ENCODE results near the gene CD300E.

Gene CD300E

DNA sequence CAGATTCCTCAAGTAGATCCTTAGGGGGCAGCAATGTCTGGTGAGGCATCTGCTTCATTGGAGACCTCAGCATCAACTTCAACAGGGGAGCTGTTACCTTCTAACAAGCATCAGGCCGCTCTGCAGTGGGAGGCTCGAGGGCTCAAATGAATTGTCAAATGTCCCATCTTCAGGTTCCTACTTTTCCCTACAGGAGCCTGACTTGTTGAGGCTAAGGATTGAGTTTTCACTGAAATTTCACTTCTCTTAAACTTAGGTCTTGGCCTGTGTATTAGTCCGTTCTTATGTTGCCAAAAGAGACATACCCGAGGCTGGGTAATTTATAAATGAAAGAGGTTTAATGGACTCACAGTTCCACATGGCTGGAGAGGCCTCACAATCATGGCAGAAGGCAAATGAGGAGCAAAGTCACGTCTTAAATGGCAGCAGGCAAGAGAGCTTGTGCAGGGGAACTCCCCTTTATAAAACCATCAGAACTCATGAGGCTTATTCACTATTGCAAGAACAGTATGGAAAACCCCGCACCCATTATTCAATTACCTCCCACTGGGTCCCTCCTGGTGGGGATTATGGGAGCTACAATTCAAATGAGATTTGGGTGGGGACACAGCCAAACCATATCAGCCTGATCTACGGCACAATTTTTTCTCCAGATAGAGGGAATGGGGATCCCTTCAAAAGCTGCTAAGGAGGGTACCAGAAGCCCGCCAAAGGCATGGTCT is 26.3 kb downstream of the CD300E start:
- Mint-ChIP-seq H3K27ac (no peak overlapping the region), H3K4me1 (no peaks in the 10 kb centered on the region), H3K36me3 (ENCODE audit: low read depth) (no peaks in the 10 kb centered on the region)

DNA sequence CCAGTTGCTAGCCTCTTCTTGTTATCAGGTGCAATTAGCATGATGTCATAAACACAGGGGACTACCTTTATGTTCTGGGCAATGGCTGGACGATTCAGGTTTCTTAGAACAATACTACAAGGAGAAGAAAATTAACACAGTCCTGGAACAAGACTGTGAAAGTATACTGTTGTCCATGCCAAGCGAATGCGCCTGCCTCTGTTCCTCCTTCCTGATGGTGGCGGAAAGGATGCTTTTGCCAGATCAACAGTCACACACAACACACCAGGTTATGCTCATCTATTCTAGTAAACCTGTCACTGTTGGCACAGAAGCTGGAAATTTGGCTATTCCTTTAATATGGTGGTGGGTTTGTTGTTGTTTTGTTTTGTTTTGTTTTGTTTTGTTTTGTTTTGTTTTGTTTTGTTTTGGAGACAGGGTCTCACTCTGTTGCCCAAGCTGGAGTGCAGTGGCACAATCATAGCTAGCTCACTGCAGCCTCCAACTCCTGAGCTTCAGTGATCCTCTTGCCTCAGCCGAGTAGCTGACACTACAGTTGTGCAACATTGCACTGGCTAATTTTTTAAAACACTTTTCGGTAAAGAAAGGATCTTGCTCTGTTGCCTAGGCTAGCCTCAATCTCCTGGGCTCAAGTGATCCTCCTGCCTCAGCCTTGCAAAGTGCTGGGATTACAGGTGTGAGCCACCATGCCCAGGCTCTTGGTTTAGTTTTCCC is 28.3 kb downstream of the CD300E start:
- no peak for DNase-seq
- Mint-ChIP-seq H3K4me1 (no peaks in the 10 kb centered on the region), H3K4me3 (no peak overlapping the region), H3K27me3 (ENCODE audit: low read depth, poor library complexity) (peaks cover 62% of the 10 kb centered on the region), H3K9me3 (peaks cover under 1% of the 10 kb centered on the region), H3K36me3 (ENCODE audit: low read depth) (no peaks in the 10 kb centered on the region), H3K27ac (no peak overlapping the region)
- TF ChIP-seq, protein P1, sequence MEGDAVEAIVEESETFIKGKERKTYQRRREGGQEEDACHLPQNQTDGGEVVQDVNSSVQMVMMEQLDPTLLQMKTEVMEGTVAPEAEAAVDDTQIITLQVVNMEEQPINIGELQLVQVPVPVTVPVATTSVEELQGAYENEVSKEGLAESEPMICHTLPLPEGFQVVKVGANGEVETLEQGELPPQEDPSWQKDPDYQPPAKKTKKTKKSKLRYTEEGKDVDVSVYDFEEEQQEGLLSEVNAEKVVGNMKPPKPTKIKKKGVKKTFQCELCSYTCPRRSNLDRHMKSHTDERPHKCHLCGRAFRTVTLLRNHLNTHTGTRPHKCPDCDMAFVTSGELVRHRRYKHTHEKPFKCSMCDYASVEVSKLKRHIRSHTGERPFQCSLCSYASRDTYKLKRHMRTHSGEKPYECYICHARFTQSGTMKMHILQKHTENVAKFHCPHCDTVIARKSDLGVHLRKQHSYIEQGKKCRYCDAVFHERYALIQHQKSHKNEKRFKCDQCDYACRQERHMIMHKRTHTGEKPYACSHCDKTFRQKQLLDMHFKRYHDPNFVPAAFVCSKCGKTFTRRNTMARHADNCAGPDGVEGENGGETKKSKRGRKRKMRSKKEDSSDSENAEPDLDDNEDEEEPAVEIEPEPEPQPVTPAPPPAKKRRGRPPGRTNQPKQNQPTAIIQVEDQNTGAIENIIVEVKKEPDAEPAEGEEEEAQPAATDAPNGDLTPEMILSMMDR (IDR thresholded peaks at IDR 0.05): no peak

More for the DNA sequence above, 26.3 kb downstream of the CD300E start:
- Mint-ChIP-seq H3K27me3 (ENCODE audit: low read depth, poor library complexity) (peaks cover 69% of the 10 kb centered on the region), H3K4me3 (no peak overlapping the region), H3K9me3 (no peaks in the 10 kb centered on the region)
- TF ChIP-seq, protein P1 (IDR thresholded peaks at IDR 0.05): no peak
- no peak for DNase-seq

DNA sequence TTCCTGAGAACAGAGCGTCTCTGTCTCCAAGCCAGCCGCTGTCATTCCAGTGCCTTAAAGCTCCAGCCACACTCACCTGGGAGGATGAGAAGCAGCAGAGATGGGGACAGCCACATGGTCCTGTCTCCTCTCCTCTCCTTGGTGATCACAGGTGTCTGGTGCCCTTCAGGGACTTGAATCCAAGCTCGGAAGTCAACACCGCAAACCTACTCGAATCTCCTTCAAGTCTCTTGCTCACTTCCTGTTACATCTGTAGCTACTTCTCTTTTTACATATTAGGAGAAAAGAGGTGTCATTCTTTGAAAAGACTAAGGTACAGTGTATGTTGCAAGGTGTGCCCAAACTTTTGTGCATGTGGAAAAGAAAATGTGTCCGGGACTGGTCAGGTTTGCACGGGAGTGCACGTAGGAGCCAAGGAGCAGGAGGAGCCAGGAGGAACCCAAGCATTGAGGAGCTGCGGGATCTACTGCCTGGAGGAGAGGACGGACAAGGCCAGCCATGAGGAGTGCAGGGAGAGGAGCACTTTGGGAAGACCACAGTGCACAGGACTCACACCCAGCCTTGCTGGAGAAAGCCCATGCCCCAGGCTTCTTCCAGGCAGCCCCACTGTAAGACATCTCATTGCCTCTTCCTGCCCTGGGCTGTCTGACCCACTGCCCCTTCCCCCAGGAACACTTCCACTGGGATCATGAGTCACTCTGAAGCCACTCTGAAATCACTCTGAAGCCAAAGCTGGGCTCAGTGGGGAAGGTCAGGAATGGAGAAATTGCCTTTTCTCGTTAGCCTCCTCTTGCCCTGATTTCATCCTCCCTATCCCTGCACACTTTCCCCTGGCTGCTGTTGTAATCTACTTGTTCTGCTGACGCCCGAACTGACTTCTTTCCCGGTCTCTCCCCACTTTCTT is 31.2 kb downstream of the CD300E start, which contains the start of gene CD300LD:
Gene CD300LD, minus strand, starts transcription at position 197 of the 904 bp plus-strand sequence. Its CDS starts 81 bp downstream, at position 116.
- no peaks in the 10 kb centered on the region for H3K4me1 Mint-ChIP-seq
- DNase-seq: no peak
- H3K36me3 Mint-ChIP-seq (ENCODE audit: low read depth): no peaks in the 10 kb centered on the region
- H3K27ac Mint-ChIP-seq: no peak within 1 kb of the TSS
- H3K4me3 Mint-ChIP-seq: no peak within 1 kb of the TSS
- H3K27me3 Mint-ChIP-seq (ENCODE audit: low read depth, poor library complexity): peaks cover 47% of the 10 kb centered on the region
- peaks cover 4% of the 10 kb centered on the region for H3K9me3 Mint-ChIP-seq
- TF ChIP-seq, protein P1 (IDR thresholded peaks at IDR 0.05): no peak

DNA sequence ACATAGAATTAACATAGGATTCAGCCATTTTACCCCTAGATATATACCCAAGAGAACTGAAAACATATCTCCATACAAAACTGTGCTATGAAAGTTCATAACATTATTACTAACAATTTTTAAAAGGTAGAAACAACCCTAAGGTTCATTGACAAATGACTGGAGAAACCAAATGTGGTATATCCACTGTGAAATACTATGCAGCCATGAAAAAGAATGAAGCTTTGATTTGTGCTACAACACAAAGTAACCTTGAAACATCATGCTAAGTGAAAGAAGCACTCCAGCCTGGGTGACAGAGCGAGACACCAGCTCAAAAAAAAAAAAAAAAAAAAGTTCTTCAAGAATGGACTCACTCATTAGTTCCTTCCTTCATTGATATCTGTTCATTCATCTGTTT is 32.0 kb downstream of the CD300E start:
- peaks cover 44% of the 10 kb centered on the region for H3K27me3 Mint-ChIP-seq (ENCODE audit: low read depth, poor library complexity)
- TF ChIP-seq, protein P1 (IDR thresholded peaks at IDR 0.05): no peak
- H3K9me3 Mint-ChIP-seq: peaks cover 4% of the 10 kb centered on the region
- H3K4me1 Mint-ChIP-seq: no peaks in the 10 kb centered on the region
- H3K4me3 Mint-ChIP-seq: no peak overlapping the region
- no peak for DNase-seq
- H3K36me3 Mint-ChIP-seq (ENCODE audit: low read depth): no peaks in the 10 kb centered on the region
- no peak overlapping the region for H3K27ac Mint-ChIP-seq

DNA sequence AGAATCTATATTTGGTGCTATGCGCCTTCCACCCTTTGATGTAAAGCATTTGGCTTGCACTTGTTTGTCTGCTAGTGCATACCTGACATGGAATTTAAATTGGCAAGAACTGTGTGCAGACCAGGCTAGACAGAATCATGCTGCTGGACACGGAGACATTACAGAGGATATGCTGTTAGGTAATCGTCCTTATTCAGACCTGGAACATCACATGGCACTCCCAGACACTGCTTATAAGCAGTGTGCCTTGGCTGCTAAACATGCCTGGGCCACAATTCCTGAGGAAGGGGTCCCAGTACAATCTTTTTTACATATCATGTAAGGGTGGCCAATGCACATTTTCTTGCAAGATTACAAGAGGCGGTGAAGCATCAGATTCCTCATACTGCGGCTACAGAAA is 37.8 kb downstream of the CD300E start:
- Mint-ChIP-seq H3K9me3 (peaks cover 16% of the 10 kb centered on the region), H3K27ac (no peak overlapping the region), H3K36me3 (ENCODE audit: low read depth) (no peaks in the 10 kb centered on the region), H3K4me1 (no peaks in the 10 kb centered on the region), H3K4me3 (no peak overlapping the region), H3K27me3 (ENCODE audit: low read depth, poor library complexity) (peaks cover 18% of the 10 kb centered on the region)
- TF ChIP-seq, protein P1 (IDR thresholded peaks at IDR 0.05): no peak
- DNase-seq: no peak

Data from nephron progenitor cell (in vitro differentiated cells).